Activated CD8-positive, alpha-beta T cell treated with anti-CD3 and anti-CD28 coated beads for 36 hours (primary cell): Measurements from ENCODE around the gene NEAT1. TPM values are rescaled to one million over a fixed set of nuclear protein-coding genes. Genes with fewer than 3 reads are reported as not detected.
A peak's percentile ranks its signal among the peaks of the same experiment; 100 is the strongest.

Source experiments
- ATAC-seq: fragments of 200-7000 bp; cut with Tn5 transposase; one replicate; pipeline ENCODE4 v1.10.0; 2021; ENCODE audit warnings: mild to moderate bottlenecking, moderate library complexity
- CTCF ChIA-PET: fragments of 350-600 bp; sonication (Branson Sonifier 250); formaldehyde crosslinking; loops from one replicate; lab custom pipeline; 2021; ENCODE audit warnings: antibody characterized with exemption; lab: Charles Lee
- POLR2A ChIA-PET: fragments of 350-600 bp; sonication (Branson Sonifier 250); formaldehyde crosslinking; loops from one replicate; lab custom pipeline; 2021; ENCODE audit warnings: antibody characterized with exemption; lab: Charles Lee
- DNase-seq: peaks from one replicate; pipeline ENCODE4 v3.0.0-alpha.2; 2020
- H3K27ac Mint-ChIP-seq: one replicate; pipeline ENCODE4 v1.8.0; 2021; ENCODE audit warnings: mild to moderate bottlenecking, mixed read lengths
- H3K27me3 Mint-ChIP-seq: one replicate; pipeline ENCODE4 v1.8.0; 2021; ENCODE audit warnings: mixed read lengths
- H3K36me3 Mint-ChIP-seq: one replicate; pipeline ENCODE4 v1.8.0; 2021; ENCODE audit warnings: low read depth, mixed read lengths
- H3K4me1 Mint-ChIP-seq: one replicate; pipeline ENCODE4 v1.8.0; 2021; ENCODE audit warnings: low read depth, mixed read lengths
- H3K4me3 Mint-ChIP-seq: one replicate; pipeline ENCODE4 v1.8.0; 2021; ENCODE audit warnings: mild to moderate bottlenecking, moderate library complexity, mixed read lengths
- H3K9me3 Mint-ChIP-seq: one replicate; pipeline ENCODE4 v1.8.0; 2021; ENCODE audit warnings: mixed read lengths
- intact Hi-C: fragments of 100-400 bp; cut with micrococcal nuclease; formaldehyde crosslinking; loops from one replicate; pipeline ENCODE4 v1.10.0; 2022
- total RNA-seq, 2 experiments: library from RNA; stranded (reverse); gene quantifications; one replicate each; pipeline ENCODE4 v1.2.3, GENCODE V29; 2021
- TF ChIP-seq, protein P1 (sequence below): fragments of 200-600 bp; IDR thresholded peaks from one replicate; pipeline ENCODE4 v1.8.0; 2022; ENCODE audit warnings: antibody characterized with exemption, mild to moderate bottlenecking

Gene NEAT1
- total RNA-seq, 2 experiments from 2014 or later = 313 to 358 TPM

DNA sequence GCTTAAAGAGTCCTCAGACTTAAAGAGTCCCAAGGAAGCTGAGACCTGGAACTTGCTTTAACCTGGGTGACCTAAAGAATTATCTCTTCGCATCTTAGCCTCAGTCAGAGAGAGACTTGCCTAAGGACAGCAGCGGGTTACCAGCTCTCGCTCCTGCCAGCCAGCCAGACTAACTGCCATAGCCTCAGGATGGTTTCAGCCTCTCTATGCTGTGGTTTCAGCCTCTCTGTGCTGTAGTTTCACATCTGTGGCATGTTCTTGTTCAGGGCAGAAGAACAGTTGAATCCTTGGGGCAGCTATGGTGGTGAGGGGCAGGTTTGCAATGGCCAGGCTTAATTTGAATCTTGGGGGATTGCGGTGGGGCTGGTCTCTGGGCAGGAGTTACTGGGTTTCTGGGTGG lies 33.9 kb upstream of the NEAT1 start:
- no peaks in the 10 kb centered on the region for H3K9me3 Mint-ChIP-seq
- ATAC-seq (no peak), DNase-seq (no peak)
- POLR2A ChIA-PET = interaction anchor here (1.0 to 18.5 kb wide), 6 partner anchors 9 to 138 kb away, joined by 3 to 339 read pairs (median 4); partner anchors contain the start of genes MALAT1 and NEAT1
- TF ChIP-seq, protein P1, sequence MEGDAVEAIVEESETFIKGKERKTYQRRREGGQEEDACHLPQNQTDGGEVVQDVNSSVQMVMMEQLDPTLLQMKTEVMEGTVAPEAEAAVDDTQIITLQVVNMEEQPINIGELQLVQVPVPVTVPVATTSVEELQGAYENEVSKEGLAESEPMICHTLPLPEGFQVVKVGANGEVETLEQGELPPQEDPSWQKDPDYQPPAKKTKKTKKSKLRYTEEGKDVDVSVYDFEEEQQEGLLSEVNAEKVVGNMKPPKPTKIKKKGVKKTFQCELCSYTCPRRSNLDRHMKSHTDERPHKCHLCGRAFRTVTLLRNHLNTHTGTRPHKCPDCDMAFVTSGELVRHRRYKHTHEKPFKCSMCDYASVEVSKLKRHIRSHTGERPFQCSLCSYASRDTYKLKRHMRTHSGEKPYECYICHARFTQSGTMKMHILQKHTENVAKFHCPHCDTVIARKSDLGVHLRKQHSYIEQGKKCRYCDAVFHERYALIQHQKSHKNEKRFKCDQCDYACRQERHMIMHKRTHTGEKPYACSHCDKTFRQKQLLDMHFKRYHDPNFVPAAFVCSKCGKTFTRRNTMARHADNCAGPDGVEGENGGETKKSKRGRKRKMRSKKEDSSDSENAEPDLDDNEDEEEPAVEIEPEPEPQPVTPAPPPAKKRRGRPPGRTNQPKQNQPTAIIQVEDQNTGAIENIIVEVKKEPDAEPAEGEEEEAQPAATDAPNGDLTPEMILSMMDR = no peak
- H3K27me3 Mint-ChIP-seq = no peaks in the 10 kb centered on the region
- H3K4me1 Mint-ChIP-seq = peaks cover 70% of the 10 kb centered on the region
- H3K27ac Mint-ChIP-seq = peak overlapping the region; percentile 50
- CTCF ChIA-PET = interaction anchor here (0.8 to 2.8 kb wide), 9 partner anchors 12 to 143 kb away, joined by 3 to 20 read pairs (median 4); no protein-coding TSS in a partner anchor
- intact Hi-C loops = no loop called here
- H3K36me3 Mint-ChIP-seq = peaks cover 17% of the 10 kb centered on the region
- peak overlapping the region; percentile 39 for H3K4me3 Mint-ChIP-seq

DNA sequence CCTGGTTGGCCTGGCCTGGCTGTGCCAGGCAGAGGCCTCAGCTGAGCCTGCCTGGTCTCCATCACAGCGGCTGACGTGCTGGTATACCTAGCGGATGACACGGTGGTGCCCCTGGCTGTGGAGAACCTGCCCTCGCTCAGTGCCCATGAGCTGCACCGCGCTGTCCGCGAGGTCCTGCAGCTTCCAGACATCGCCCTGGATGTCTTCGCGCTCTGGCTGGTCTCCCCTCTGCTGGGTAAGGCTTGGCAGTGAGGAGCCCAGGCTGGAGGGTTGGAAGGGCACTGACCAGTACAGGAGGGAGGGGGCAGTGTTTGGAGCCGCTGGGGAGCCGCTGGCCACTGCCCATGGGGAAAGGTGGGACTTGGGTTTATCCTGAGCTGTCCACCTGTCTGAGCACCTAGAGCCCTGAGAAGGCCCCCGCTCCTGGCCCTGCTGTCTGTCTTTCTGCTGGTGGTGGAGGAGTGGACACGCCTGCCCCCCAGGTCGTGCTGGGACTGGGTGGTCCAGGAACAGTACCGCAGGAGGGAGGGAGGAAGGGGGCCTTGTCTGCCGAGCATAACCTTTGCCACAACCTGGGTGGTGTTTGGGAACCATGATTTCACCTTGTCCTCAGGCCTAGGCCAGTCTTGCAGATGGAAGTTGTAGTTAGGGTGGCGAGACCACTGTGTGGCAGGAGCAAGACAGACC lies 33.2 kb upstream of the NEAT1 start:
- no peak overlapping the region for H3K4me3 Mint-ChIP-seq
- ChIA-PET POLR2A (interaction anchor here (0.6 to 18.5 kb wide), 4 partner anchors 32 to 484 kb away, joined by 3 to 339 read pairs (median 168); partner anchors contain the start of genes MALAT1 and NEAT1), CTCF (no interaction called here)
- no peaks in the 10 kb centered on the region for H3K27me3 Mint-ChIP-seq
- H3K27ac Mint-ChIP-seq = peak overlapping the region; percentile 25
- H3K9me3 Mint-ChIP-seq = no peaks in the 10 kb centered on the region
- peaks cover 63% of the 10 kb centered on the region for H3K4me1 Mint-ChIP-seq
- ATAC-seq = no peak
- DNase-seq = no peak
- intact Hi-C loops = no loop called here
- TF ChIP-seq, protein P1 = no peak
- H3K36me3 Mint-ChIP-seq = peaks cover 17% of the 10 kb centered on the region

- Mint-ChIP-seq H3K27ac (peak overlapping the region; percentile 25), H3K27me3 (no peaks in the 10 kb centered on the region), H3K4me1 (peaks cover 54% of the 10 kb centered on the region), H3K9me3 (no peaks in the 10 kb centered on the region), H3K36me3 (peaks cover 17% of the 10 kb centered on the region), H3K4me3 (peak overlapping the region; percentile 5)
- DNase-seq (no peak), ATAC-seq (no peak)
- ChIA-PET CTCF (interaction anchor here (1.3 to 3.3 kb wide), 2 partner anchors 25 to 150 kb away, joined by 3 to 10 read pairs; no protein-coding TSS in a partner anchor), POLR2A (interaction anchor here (0.7 to 18.5 kb wide), 4 partner anchors 9 to 113 kb away, joined by 3 to 339 read pairs (median 171); partner anchors contain the start of genes MALAT1, NEAT1 and SLC25A45)
- intact Hi-C loops = no loop called here
- TF ChIP-seq, protein P1 = no peak
Measured at GRCh38 chr11:65390099-65390941, 32.3 kb upstream of the NEAT1 start.

GRCh38 chr11:65390996-65391395 lies 31.6 kb upstream of the NEAT1 start:
- Mint-ChIP-seq H3K27me3 (no peaks in the 10 kb centered on the region), H3K27ac (no peak overlapping the region), H3K4me1 (peaks cover 47% of the 10 kb centered on the region), H3K36me3 (peaks cover 17% of the 10 kb centered on the region), H3K4me3 (no peak overlapping the region), H3K9me3 (no peaks in the 10 kb centered on the region)
- POLR2A ChIA-PET = interaction anchor here (0.6 to 18.5 kb wide), 6 partner anchors 10 to 112 kb away, joined by 3 to 339 read pairs (median 6); partner anchors contain the start of genes MALAT1, NEAT1 and SLC25A45
- no peak for ATAC-seq
- TF ChIP-seq, protein P1 = no peak
- CTCF ChIA-PET = interaction anchor here (1.3 to 3.3 kb wide), 2 partner anchors 25 to 149 kb away, joined by 3 to 10 read pairs; no protein-coding TSS in a partner anchor
- intact Hi-C loops = no loop called here
- DNase-seq = no peak
